Measurements from ENCODE around the gene PYGM. TPM values are rescaled to one million over a fixed set of nuclear protein-coding genes. Genes with fewer than 3 reads are reported as not detected.

The PYGM gene
- total RNA-seq, 1 experiment from 2014 or later = 3.6 TPM

DNA sequence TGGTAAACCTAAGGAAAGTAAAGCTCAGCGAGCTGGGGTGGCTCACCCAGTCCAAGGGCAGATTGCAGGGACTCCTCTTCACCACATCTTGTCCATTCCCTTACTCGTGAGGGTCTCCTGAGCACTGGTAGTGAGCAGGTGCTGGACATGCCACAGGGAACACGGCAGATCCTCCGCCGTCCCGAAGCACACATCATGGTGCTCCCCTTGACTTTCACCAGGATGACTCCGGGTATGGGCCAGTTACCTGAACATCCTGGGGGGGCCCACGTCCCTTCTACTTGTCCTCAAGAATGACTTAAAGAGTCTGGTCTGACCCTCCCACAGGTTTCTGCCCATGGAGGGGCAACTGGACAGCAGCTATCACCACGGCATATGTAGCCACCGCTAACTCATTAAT, 26.5 kb upstream of the PYGM start:
- Histone ChIP-seq H4K91ac (ENCODE audit: insufficient read length, low read depth, low read length) (no peak overlapping the region), H3K79me2 (ENCODE audit: insufficient read depth, low read length) (no peaks in the 10 kb centered on the region), H2AK5ac (ENCODE audit: insufficient read length, low read length) (no peak overlapping the region), H3K23me2 (ENCODE audit: insufficient read length, low read depth, low read length, poor library complexity, severe bottlenecking) (no peaks in the 10 kb centered on the region), H3K23ac (ENCODE audit: insufficient read length, low read depth, low read length) (no peak overlapping the region), H4K20me1 (ENCODE audit: control insufficient read depth, insufficient read depth, insufficient read length) (no peaks in the 10 kb centered on the region), H2BK15ac (ENCODE audit: low read depth, low read length) (no peak overlapping the region), H3K4me2 (ENCODE audit: insufficient read depth, insufficient read length, low read length) (no peak overlapping the region), H3T11ph (ENCODE audit: low read length) (no peak overlapping the region), H2BK120ac (ENCODE audit: low read depth, low read length, poor library complexity, severe bottlenecking) (no peak overlapping the region), H4K5ac (ENCODE audit: insufficient read length, low read depth, low read length) (no peak overlapping the region), H2BK12ac (ENCODE audit: insufficient read length, low read depth, low read length) (no peak overlapping the region), H3K14ac (ENCODE audit: insufficient read depth, low read length) (no peak overlapping the region), H3K27me3 (ENCODE audit: insufficient read depth, low read length) (no peaks in the 10 kb centered on the region), H3K18ac (ENCODE audit: insufficient read length, low read depth, low read length) (no peak overlapping the region), H3K56ac (ENCODE audit: insufficient read length, low read depth, low read length) (no peak overlapping the region), H2AFZ (ENCODE audit: low read length) (no peak overlapping the region), H2BK5ac (ENCODE audit: insufficient read length, low read length) (no peak overlapping the region), H2BK20ac (ENCODE audit: low read depth, low read length, poor library complexity, severe bottlenecking) (no peak overlapping the region), H3K4me1 (ENCODE audit: insufficient read depth, low read length) (no peaks in the 10 kb centered on the region), H3K9ac (ENCODE audit: extremely low read depth, insufficient read length, low read length) (no peak overlapping the region), H3K4ac (ENCODE audit: low read depth, low read length) (no peak overlapping the region), H3K79me1 (ENCODE audit: insufficient read depth, low read depth, low read length, poor library complexity, severe bottlenecking) (no peaks in the 10 kb centered on the region), H3K9me3 (ENCODE audit: control insufficient read depth, low read depth, low read length) (no peaks in the 10 kb centered on the region), H4K8ac (replicated peaks; ENCODE audit: insufficient read length, low read depth, low read length) (no peak overlapping the region), H3K27ac (ENCODE audit: insufficient read length, low read depth, low read length) (no peak overlapping the region)
- Mint-ChIP-seq H3K36me3 (ENCODE audit: insufficient read depth in 1 of 3, low read depth in 3 of 3) (peaks cover 0 to 6% (median 2%) of the 10 kb centered on the region in 3 experiments; a peak in 2 of 7 replicates), H3K27ac (peak overlapping the region in 1 of 3 experiments; percentile 51; a peak in 1 of 7 replicates), H3K9me3 (no peaks in the 10 kb centered on the region), H3K27me3 (ENCODE audit: low read depth) (no peaks in the 10 kb centered on the region), H3K4me3 (no peak overlapping the region), H3K4me1 (peaks cover 4 to 5% of the 10 kb centered on the region in 2 experiments; a peak in 2 of 4 replicates)
- DNase-seq = no peak
- no CpG with 5 or more reads among the region's 10 CpGs for WGBS (ENCODE audit: extremely low coverage, insufficient read length, low lambda C conversion rate)
- TF ChIP-seq, protein P1, sequence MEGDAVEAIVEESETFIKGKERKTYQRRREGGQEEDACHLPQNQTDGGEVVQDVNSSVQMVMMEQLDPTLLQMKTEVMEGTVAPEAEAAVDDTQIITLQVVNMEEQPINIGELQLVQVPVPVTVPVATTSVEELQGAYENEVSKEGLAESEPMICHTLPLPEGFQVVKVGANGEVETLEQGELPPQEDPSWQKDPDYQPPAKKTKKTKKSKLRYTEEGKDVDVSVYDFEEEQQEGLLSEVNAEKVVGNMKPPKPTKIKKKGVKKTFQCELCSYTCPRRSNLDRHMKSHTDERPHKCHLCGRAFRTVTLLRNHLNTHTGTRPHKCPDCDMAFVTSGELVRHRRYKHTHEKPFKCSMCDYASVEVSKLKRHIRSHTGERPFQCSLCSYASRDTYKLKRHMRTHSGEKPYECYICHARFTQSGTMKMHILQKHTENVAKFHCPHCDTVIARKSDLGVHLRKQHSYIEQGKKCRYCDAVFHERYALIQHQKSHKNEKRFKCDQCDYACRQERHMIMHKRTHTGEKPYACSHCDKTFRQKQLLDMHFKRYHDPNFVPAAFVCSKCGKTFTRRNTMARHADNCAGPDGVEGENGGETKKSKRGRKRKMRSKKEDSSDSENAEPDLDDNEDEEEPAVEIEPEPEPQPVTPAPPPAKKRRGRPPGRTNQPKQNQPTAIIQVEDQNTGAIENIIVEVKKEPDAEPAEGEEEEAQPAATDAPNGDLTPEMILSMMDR (conservative IDR thresholded peaks at IDR 0.05) = no peak

Measured in H9 (cell line).